ENCODE measurements around the gene LY9. TPM values are rescaled to one million over a fixed set of nuclear protein-coding genes. Genes with fewer than 3 reads are reported as not detected.
"Not testable (repeated sequence)": the region's sequence is repeated elsewhere in the genome, so short reads cannot be mapped to it uniquely, and the experiment has no call there.

The LY9 gene
- total RNA-seq, 1 donor from 2014 or later = 0.11 TPM

GRCh38 chr1:160866001-160866694 is 70.2 kb downstream of the LY9 start:
- TF ChIP-seq CTCF (IDR thresholded peaks at IDR 0.05) = no peak
- H3K27me3 ChIP-seq = no peaks in the 10 kb centered on the region
- intact Hi-C loops (cut with DNase I) = no loop called here
- H3K9me3 ChIP-seq = no peaks in the 10 kb centered on the region
- H3K4me1 ChIP-seq = no peaks in the 10 kb centered on the region
- no peak overlapping the region for H3K4me3 ChIP-seq
- H3K27ac ChIP-seq = no peak overlapping the region
- no peaks in the 10 kb centered on the region for H3K36me3 ChIP-seq
- no peak for DNase-seq (ENCODE audit: low spot score in 2 of 2)

- Histone ChIP-seq H3K27ac (no peak overlapping the region), H3K36me3 (no peaks in the 10 kb centered on the region), H3K4me1 (no peaks in the 10 kb centered on the region), H3K27me3 (no peaks in the 10 kb centered on the region), H3K4me3 (no peak overlapping the region), H3K9me3 (no peaks in the 10 kb centered on the region)
- DNase-seq (ENCODE audit: low spot score in 2 of 2) = no peak
- TF ChIP-seq CTCF (IDR thresholded peaks at IDR 0.05) = no peak
- intact Hi-C loops (cut with DNase I) = no loop called here
Observed at GRCh38 chr1:160866695-160867260, 70.8 kb downstream of the LY9 start.

DNA sequence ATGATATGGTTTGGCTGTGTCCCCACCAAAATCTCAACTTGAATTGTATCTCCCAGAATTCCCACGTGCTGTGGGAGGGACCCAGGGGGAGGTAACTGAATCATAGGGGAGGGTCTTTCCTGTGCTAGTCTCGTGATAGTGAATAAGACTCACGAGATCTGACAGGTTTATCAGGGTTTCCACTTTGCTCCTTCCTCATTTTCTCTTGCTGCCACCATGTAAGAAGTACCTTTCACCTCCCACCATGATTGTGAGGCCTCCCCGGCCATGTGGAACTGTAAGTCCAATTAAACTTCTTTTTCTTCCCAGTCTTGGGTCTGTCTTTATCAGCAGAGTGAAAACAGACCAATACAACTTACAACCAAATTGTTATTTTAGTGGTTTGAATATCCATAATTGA is 71.7 kb downstream of the LY9 start:
- H3K27me3 ChIP-seq; DNase-seq (ENCODE audit: low spot score in 2 of 2); intact Hi-C loops (cut with DNase I); H3K4me1 ChIP-seq; H3K27ac ChIP-seq; H3K4me3 ChIP-seq; H3K9me3 ChIP-seq; H3K36me3 ChIP-seq: not testable (repeated sequence)

GRCh38 chr1:160868141-160868540 is 72.2 kb downstream of the LY9 start:
- Histone ChIP-seq H3K9me3 (no peaks in the 10 kb centered on the region), H3K27ac (no peak overlapping the region), H3K4me1 (no peaks in the 10 kb centered on the region), H3K4me3 (no peak overlapping the region), H3K36me3 (no peaks in the 10 kb centered on the region), H3K27me3 (no peaks in the 10 kb centered on the region)
- intact Hi-C loops (cut with DNase I) = no loop called here
- no peak for DNase-seq (ENCODE audit: low spot score in 2 of 2)
- TF ChIP-seq CTCF (IDR thresholded peaks at IDR 0.05) = no peak

GRCh38 chr1:160874935-160875334 is 79.0 kb downstream of the LY9 start:
- Histone ChIP-seq H3K9me3 (no peaks in the 10 kb centered on the region), H3K4me1 (no peaks in the 10 kb centered on the region), H3K27me3 (no peaks in the 10 kb centered on the region), H3K27ac (no peak overlapping the region), H3K36me3 (no peaks in the 10 kb centered on the region), H3K4me3 (no peak overlapping the region)
- no peak for TF ChIP-seq CTCF (IDR thresholded peaks at IDR 0.05)
- intact Hi-C loops (cut with DNase I) = no loop called here
- DNase-seq (ENCODE audit: low spot score in 2 of 2) = no peak

DNA sequence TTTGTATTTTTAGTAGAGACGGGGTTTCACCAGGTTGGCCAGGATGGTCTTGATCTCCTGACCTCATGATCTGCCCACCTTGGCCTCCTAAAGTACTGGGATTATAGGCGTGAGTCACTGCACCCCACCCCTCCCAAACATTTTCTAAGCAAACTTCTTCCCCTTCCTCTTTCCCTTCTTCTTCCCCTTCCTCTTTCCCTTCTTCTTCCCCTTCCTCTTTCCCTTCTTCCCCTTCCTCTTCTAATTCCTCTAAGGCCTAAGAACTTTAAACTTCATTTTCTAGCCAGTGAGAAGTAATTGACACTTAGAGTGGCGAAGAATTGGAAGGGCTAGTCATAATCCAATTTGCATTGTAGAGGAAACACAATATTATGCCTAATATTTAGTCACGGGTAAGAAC is 79.6 kb downstream of the LY9 start:
- H3K4me3 ChIP-seq; intact Hi-C loops (cut with DNase I); DNase-seq (ENCODE audit: low spot score in 2 of 2): not testable (repeated sequence)

More for the DNA sequence above, 79.6 kb downstream of the LY9 start:
- not testable (repeated sequence) for H3K36me3 ChIP-seq, H3K4me1 ChIP-seq, H3K27ac ChIP-seq, H3K9me3 ChIP-seq, H3K27me3 ChIP-seq
